Measurements from ENCODE around the gene PAFAH2. TPM values are rescaled to one million over a fixed set of nuclear protein-coding genes. Genes with fewer than 3 reads are reported as not detected.

The PAFAH2 gene
- total and polyA plus RNA-seq, 4 donors: 9.0 to 13.8 (median 10.8) TPM

- 71% methylated on average over 4 of the region's 4 CpGs for WGBS
- no peak for DNase-seq (ENCODE audit: low spot score)
- no peaks in the 10 kb centered on the region for H3K36me3 ChIP-seq (ENCODE audit: control insufficient read depth in 4 of 4, insufficient read depth in 3 of 4, low read depth in 1 of 4, low read length in 3 of 4)
- no peaks in the 10 kb centered on the region for H3K9me3 ChIP-seq (ENCODE audit: control insufficient read depth in 4 of 4, low read length in 3 of 4)
- no peak overlapping the region for H3K27ac ChIP-seq (ENCODE audit: low read depth in 1 of 2, low read length in 2 of 2)
- peaks cover 0 to 15% (median 6%) of the 10 kb centered on the region in 4 donors for H3K27me3 ChIP-seq (ENCODE audit: control insufficient read depth in 4 of 4, insufficient read depth in 4 of 4, low read length in 3 of 4)
- no peak overlapping the region for H3K9ac ChIP-seq (ENCODE audit: low read depth in 1 of 2, low read length in 2 of 2)
- no peak overlapping the region for H3K4me3 ChIP-seq (ENCODE audit: low read depth in 1 of 3, low read length in 3 of 3)
- no peak for TF ChIP-seq ZBTB33 (IDR thresholded peaks at IDR 0.05)
- TF ChIP-seq MAX (IDR thresholded peaks at IDR 0.05): no peak
- TF ChIP-seq TAF1 (conservative IDR thresholded peaks at IDR 0.05): no peak
- no peak for TF ChIP-seq FOXA1 (IDR thresholded peaks at IDR 0.05)
- no peak for TF ChIP-seq HNF4A (conservative IDR thresholded peaks at IDR 0.05)
- no peak for TF ChIP-seq REST (IDR thresholded peaks at IDR 0.05)
- no peak for TF ChIP-seq NR2F2 (IDR thresholded peaks at IDR 0.05)
- no peak for TF ChIP-seq GABPA (IDR thresholded peaks at IDR 0.05 in 1 of 2, conservative IDR thresholded peaks at IDR 0.05 in 1 of 2)
- no peak for TF ChIP-seq RXRA (IDR thresholded peaks at IDR 0.05)
- no peak for TF ChIP-seq ATF3 (IDR thresholded peaks at IDR 0.05)
- no peak for TF ChIP-seq JUND (IDR thresholded peaks at IDR 0.05)
- TF ChIP-seq RAD21 (IDR thresholded peaks at IDR 0.05): no peak
- no peak for TF ChIP-seq EGR1 (IDR thresholded peaks at IDR 0.05; ENCODE audit: low read depth in 2 of 2)
- TF ChIP-seq SP1 (IDR thresholded peaks at IDR 0.05): no peak
- TF ChIP-seq CTCF (IDR thresholded peaks at IDR 0.05; ENCODE audit: low read depth, low read length, missing input control): no peak
- TF ChIP-seq HNF4G (IDR thresholded peaks at IDR 0.05): no peak
- peaks cover 7 to 14% (median 9%) of the 10 kb centered on the region in 4 donors for H3K4me1 ChIP-seq (ENCODE audit: control insufficient read depth in 4 of 4, insufficient read depth in 4 of 4, low read length in 3 of 4)
These were observed 44.1 kb upstream of the PAFAH2 start for GRCh38 chr1:26041978-26042377.

- TF ChIP-seq FOXA1 (IDR thresholded peaks at IDR 0.05): no peak
- TF ChIP-seq EGR1 (IDR thresholded peaks at IDR 0.05; ENCODE audit: low read depth in 2 of 2): no peak
- Histone ChIP-seq H3K9ac (ENCODE audit: low read depth in 1 of 2, low read length in 2 of 2) (no peak overlapping the region), H3K9me3 (ENCODE audit: control insufficient read depth in 4 of 4, low read length in 3 of 4) (no peaks in the 10 kb centered on the region), H3K4me1 (ENCODE audit: control insufficient read depth in 4 of 4, insufficient read depth in 4 of 4, low read length in 3 of 4) (peaks cover 6 to 14% (median 8%) of the 10 kb centered on the region in 4 donors), H3K36me3 (ENCODE audit: control insufficient read depth in 4 of 4, insufficient read depth in 3 of 4, low read depth in 1 of 4, low read length in 3 of 4) (no peaks in the 10 kb centered on the region), H3K4me3 (ENCODE audit: low read depth in 1 of 3, low read length in 3 of 3) (no peak overlapping the region), H3K27ac (ENCODE audit: low read depth in 1 of 2, low read length in 2 of 2) (no peak overlapping the region), H3K27me3 (ENCODE audit: control insufficient read depth in 4 of 4, insufficient read depth in 4 of 4, low read length in 3 of 4) (peaks cover 0 to 9% (median 2%) of the 10 kb centered on the region in 4 donors)
- 85% methylated on average over 7 of the region's 7 CpGs for WGBS
- no peak for DNase-seq (ENCODE audit: low spot score)
These were observed 43.5 kb upstream of the PAFAH2 start for GRCh38 chr1:26041401-26041800.

Data from liver (tissue), 9 donors.